WTC11 (cell line): ENCODE measurements around the gene CLDN3. TPM values are rescaled to one million over a fixed set of nuclear protein-coding genes. Genes with fewer than 3 reads are reported as not detected.
"Not testable (repeated sequence)": the region's sequence is repeated elsewhere in the genome, so short reads cannot be mapped to it uniquely, and the experiment has no call there.

Experiments
- ATAC-seq: fragments of 200-7000 bp; cut with Tn5 transposase; 2 replicates; pipeline ENCODE4 v1.10.0; 2021; ENCODE audit warnings: mild to moderate bottlenecking, moderate library complexity
- CTCF ChIA-PET: fragments of 300-600 bp; sonication (Branson Sonifier 250); formaldehyde crosslinking; loops from one replicate; lab custom pipeline; 2021; ENCODE audit warnings: antibody characterized with exemption; lab: Charles Lee
- POLR2A ChIA-PET: fragments of 350-600 bp; sonication (Branson Sonifier 250); formaldehyde crosslinking; loops from one replicate; lab custom pipeline; 2021; ENCODE audit warnings: antibody characterized with exemption; lab: Charles Lee
- DNase-seq: peaks from one replicate; pipeline ENCODE4 v3.0.0; 2021; ENCODE audit warnings: low spot score
- H3K27ac Mint-ChIP-seq: 2 replicates; pipeline ENCODE4 v1.8.0; 2021; ENCODE audit warnings: mixed read lengths
- H3K27me3 Mint-ChIP-seq: 2 replicates; pipeline ENCODE4 v1.8.0; 2021; ENCODE audit warnings: low read depth, mild to moderate bottlenecking, moderate library complexity, mixed read lengths
- H3K36me3 Mint-ChIP-seq: 2 replicates; pipeline ENCODE4 v1.8.0; 2021; ENCODE audit warnings: mixed read lengths
- H3K4me1 Mint-ChIP-seq: 2 replicates; pipeline ENCODE4 v1.8.0; 2022; ENCODE audit warnings: mixed read lengths
- H3K4me3 Mint-ChIP-seq: 2 replicates; pipeline ENCODE4 v1.8.0; 2021; ENCODE audit warnings: mild to moderate bottlenecking, moderate library complexity, mixed read lengths
- H3K9me3 Mint-ChIP-seq: 2 replicates; pipeline ENCODE4 v1.8.0; 2021; ENCODE audit warnings: mixed read lengths
- ARID4B ChIP-seq: sonication (generic); formaldehyde crosslinking; IDR thresholded peaks from 2 replicates; pipeline ENCODE4 v1.8.0; 2023; ENCODE audit warnings: missing genetic modification reagents, mild to moderate bottlenecking, borderline replicate concordance
- ATF3 ChIP-seq: sonication (generic); formaldehyde crosslinking; conservative IDR thresholded peaks from 2 replicates; pipeline ENCODE4 v1.8.1; 2022; ENCODE audit warnings: mild to moderate bottlenecking, missing genetic modification reagents
- E2F4 ChIP-seq: sonication (generic); formaldehyde crosslinking; IDR thresholded peaks from 2 replicates; pipeline ENCODE4 v1.8.1; 2022; ENCODE audit warnings: low read depth, mild to moderate bottlenecking, moderate library complexity, missing genetic modification reagents, borderline replicate concordance
- FOXJ3 ChIP-seq: sonication (generic); formaldehyde crosslinking; IDR thresholded peaks from 2 replicates; pipeline ENCODE4 v1.9.0; 2021; ENCODE audit warnings: missing genetic modification reagents, mild to moderate bottlenecking, borderline replicate concordance
- FOXK1 ChIP-seq: sonication (generic); formaldehyde crosslinking; IDR thresholded peaks from 2 replicates; pipeline ENCODE4 v1.8.0; 2022; ENCODE audit warnings: mild to moderate bottlenecking, moderate library complexity, missing genetic modification reagents
- FOXP1 ChIP-seq: sonication (generic); formaldehyde crosslinking; IDR thresholded peaks from 2 replicates; pipeline ENCODE4 v1.8.0; 2022; ENCODE audit warnings: missing genetic modification reagents, mild to moderate bottlenecking, moderate library complexity, borderline replicate concordance
- GABPB1 ChIP-seq: sonication (generic); formaldehyde crosslinking; IDR thresholded peaks from 2 replicates; pipeline ENCODE4 v1.8.1; 2023; ENCODE audit warnings: mild to moderate bottlenecking, missing genetic modification reagents
- HMGA2 ChIP-seq: fragments of 250-450 bp; sonication (Bioruptor Pico); IDR thresholded peaks from 2 replicates; pipeline ENCODE4 v1.4.0; 2021; ENCODE audit warnings: mild to moderate bottlenecking, moderate library complexity
- JAZF1 ChIP-seq: fragments of 250-450 bp; sonication (Bioruptor Pico); IDR thresholded peaks from 2 replicates; pipeline ENCODE4 v1.9.0; 2021; ENCODE audit warnings: moderate library complexity, mild to moderate bottlenecking, inconsistent platforms
- JUN ChIP-seq: sonication (generic); formaldehyde crosslinking; IDR thresholded peaks from 2 replicates; pipeline ENCODE4 v1.8.0; 2023; ENCODE audit warnings: mild to moderate bottlenecking, missing genetic modification reagents
- MAX ChIP-seq: sonication (generic); formaldehyde crosslinking; IDR thresholded peaks from 2 replicates; pipeline ENCODE4 v1.8.0; 2022; ENCODE audit warnings: mild to moderate bottlenecking, missing genetic modification reagents
- MYBL2 ChIP-seq: sonication (generic); formaldehyde crosslinking; IDR thresholded peaks from 2 replicates; pipeline ENCODE4 v1.8.1; 2023; ENCODE audit warnings: mild to moderate bottlenecking, moderate library complexity, missing genetic modification reagents
- NFATC4 ChIP-seq: fragments of 250-450 bp; sonication (Bioruptor Pico); IDR thresholded peaks from 2 replicates; pipeline ENCODE4 v1.9.0; 2021; ENCODE audit warnings: mild to moderate bottlenecking
- NFE2L1 ChIP-seq: sonication (generic); formaldehyde crosslinking; IDR thresholded peaks from 2 replicates; pipeline ENCODE4 v1.8.1; 2023; ENCODE audit warnings: missing genetic modification reagents
- NR2C2 ChIP-seq: sonication (generic); formaldehyde crosslinking; IDR thresholded peaks from 2 replicates; pipeline ENCODE4 v1.8.0; 2022; ENCODE audit warnings: mild to moderate bottlenecking, missing genetic modification reagents
- PRDM15 ChIP-seq: sonication (generic); formaldehyde crosslinking; IDR thresholded peaks from 2 replicates; pipeline ENCODE4 v1.8.0; 2022; ENCODE audit warnings: missing genetic modification reagents
- PREB ChIP-seq: sonication (generic); formaldehyde crosslinking; IDR thresholded peaks from 2 replicates; pipeline ENCODE4 v1.8.1; 2022; ENCODE audit warnings: mild to moderate bottlenecking, missing genetic modification reagents, moderate library complexity, borderline replicate concordance
- RELA ChIP-seq: sonication (generic); formaldehyde crosslinking; IDR thresholded peaks from 2 replicates; pipeline ENCODE4 v1.8.1; 2022; ENCODE audit warnings: missing genetic modification reagents, mild to moderate bottlenecking, borderline replicate concordance
- ZNF263 ChIP-seq: sonication (generic); formaldehyde crosslinking; IDR thresholded peaks from 2 replicates; pipeline ENCODE4 v1.8.1; 2022; ENCODE audit warnings: low read depth, mild to moderate bottlenecking, moderate library complexity, missing genetic modification reagents
- total RNA-seq: library from RNA; stranded (reverse); gene quantifications from 3 replicates; pipeline ENCODE4 v1.2.3, GENCODE V29; 2021

The CLDN3 gene
- total RNA-seq, 1 experiment from 2014 or later, result 20.7 TPM

GRCh38 chr7:73787786-73788048, 17.6 kb upstream of the CLDN3 start:
- DNase-seq, ATAC-seq, H3K27ac Mint-ChIP-seq, H3K4me3 Mint-ChIP-seq, POLR2A ChIA-PET, H3K27me3 Mint-ChIP-seq, H3K4me1 Mint-ChIP-seq: not testable (repeated sequence)
- H3K9me3 Mint-ChIP-seq, result peaks cover 23% of the 10 kb centered on the region
- CTCF ChIA-PET, result interaction anchor here (1.1 kb wide), 1 partner anchor 13 kb away, joined by 3 read pairs; no protein-coding TSS in a partner anchor
- H3K36me3 Mint-ChIP-seq, result peaks cover 15% of the 10 kb centered on the region

GRCh38 chr7:73786588-73786987, 16.5 kb upstream of the CLDN3 start:
- CTCF ChIA-PET, result interaction anchor here (0.5 to 1.1 kb wide), 3 partner anchors 12 to 52 kb away, joined by 3 to 4 read pairs (median 4); no protein-coding TSS in a partner anchor
- H3K27me3 Mint-ChIP-seq, result no peaks in the 10 kb centered on the region; the same call in 1 of the 2 replicates
- peaks cover 25% of the 10 kb centered on the region for H3K9me3 Mint-ChIP-seq

More at GRCh38 chr7:73786588-73786987, 16.5 kb upstream of the CLDN3 start:
- no peaks in the 10 kb centered on the region for H3K4me1 Mint-ChIP-seq
- POLR2A ChIA-PET, result no interaction called here
- ATAC-seq, result no peak
- DNase-seq, result no peak
- H3K4me3 Mint-ChIP-seq, result no peak overlapping the region
- H3K36me3 Mint-ChIP-seq, result peaks cover 15% of the 10 kb centered on the region
- TF ChIP-seq PREB (CRISPR knock-in tag) (no peak), HMGA2 (no peak), ZNF263 (CRISPR knock-in tag) (no peak), NR2C2 (CRISPR knock-in tag) (no peak), ARID4B (CRISPR knock-in tag) (no peak), NFATC4 (CRISPR knock-in tag) (no peak), E2F4 (CRISPR knock-in tag) (no peak), GABPB1 (CRISPR knock-in tag) (no peak), FOXJ3 (CRISPR knock-in tag) (no peak), JAZF1 (CRISPR knock-in tag) (no peak), FOXK1 (no peak), MAX (no peak), NFE2L1 (CRISPR knock-in tag) (no peak), ATF3 (no peak), FOXP1 (CRISPR knock-in tag) (no peak), PRDM15 (CRISPR knock-in tag) (no peak), RELA (CRISPR knock-in tag) (no peak), MYBL2 (CRISPR knock-in tag) (no peak), JUN (no peak)
- no peak overlapping the region for H3K27ac Mint-ChIP-seq
